Activated gamma-delta T cell treated with Interleukin-2 at 50 U/mL for 16 hours (primary cell): ENCODE results near the gene PARD3B.

Experiments used
- DNase-seq: peaks from one replicate; pipeline ENCODE4 v3.0.0-alpha.2; 2020

PARD3B gene

DNA sequence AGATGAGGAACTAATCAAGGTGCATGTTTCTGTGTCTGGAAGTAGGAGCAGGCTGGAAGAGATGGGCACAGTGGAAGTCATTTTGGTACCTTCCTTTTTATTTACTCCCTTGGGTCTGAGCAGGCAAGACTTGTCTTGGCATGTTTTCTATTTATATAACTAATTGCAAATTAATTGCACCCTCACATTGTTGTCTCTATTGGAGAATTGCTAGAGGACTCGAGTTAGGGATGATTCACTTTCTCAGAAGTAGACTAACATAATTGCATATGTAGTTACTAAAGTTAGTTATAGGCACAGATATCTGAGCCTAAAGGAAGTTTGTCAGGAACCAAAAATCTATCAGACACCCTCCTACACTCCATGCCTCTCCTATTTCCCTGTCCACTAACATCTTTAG is 1044.2 kb downstream of the PARD3B start:
- DNase-seq, result no peak

DNA sequence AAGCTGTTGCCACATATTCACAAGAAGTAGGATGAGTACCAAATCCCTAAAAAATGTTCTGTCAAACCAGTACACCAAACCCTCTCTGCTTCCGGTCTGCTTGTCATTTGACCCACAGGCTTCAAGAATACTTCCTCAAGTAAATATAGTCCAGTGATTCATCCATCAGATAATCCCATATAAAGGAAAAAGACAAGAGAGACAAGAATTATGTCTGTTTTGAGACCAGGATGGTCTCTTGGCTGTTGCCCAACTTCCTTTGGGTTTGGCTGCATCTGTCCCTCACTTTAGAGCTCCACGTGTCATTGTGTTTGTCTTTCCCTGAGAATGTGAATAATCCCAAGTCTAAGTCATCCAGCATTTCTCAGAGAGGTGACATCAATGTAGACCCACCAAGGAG is 1045.5 kb downstream of the PARD3B start:
- DNase-seq, result no peak

DNA sequence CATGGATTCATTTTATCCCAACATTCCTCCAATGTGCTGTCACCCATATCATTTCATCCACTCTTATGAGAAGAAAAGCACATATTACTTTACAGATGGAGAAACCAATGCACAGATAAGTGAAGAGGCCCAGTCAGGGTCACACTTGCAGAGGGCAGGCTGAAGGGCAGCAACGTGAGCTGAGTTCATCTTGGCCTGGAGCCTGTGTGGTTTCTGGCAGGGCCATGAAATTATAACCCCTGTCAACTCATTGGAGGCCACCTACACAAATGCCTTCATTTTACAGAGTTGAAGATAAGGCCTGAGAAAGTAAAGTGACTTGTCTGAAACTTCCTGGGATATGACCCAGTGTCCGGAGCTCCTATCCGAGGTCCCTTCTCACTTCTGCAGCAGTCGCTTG is 1048.6 kb downstream of the PARD3B start:
- no peak for DNase-seq

DNA sequence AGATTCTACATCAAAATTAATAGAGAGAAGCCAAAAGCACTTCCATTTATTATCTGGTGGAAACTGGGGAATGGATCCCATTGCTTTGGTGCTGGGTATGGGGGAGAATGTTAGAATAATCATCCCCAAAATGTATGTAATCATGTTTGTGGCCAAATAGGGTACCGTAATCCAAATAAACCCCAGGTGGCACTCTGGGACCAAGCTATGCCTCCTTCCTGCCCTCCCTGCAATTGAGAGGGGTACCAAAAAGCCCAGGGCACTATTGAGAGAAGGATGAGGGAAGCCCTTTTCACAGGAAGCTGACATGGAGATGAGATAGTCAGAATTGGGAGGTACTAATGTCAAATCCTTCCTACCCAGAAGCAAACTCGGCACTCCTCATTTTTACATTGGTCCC is 1051.3 kb downstream of the PARD3B start:
- no peak for DNase-seq

DNA sequence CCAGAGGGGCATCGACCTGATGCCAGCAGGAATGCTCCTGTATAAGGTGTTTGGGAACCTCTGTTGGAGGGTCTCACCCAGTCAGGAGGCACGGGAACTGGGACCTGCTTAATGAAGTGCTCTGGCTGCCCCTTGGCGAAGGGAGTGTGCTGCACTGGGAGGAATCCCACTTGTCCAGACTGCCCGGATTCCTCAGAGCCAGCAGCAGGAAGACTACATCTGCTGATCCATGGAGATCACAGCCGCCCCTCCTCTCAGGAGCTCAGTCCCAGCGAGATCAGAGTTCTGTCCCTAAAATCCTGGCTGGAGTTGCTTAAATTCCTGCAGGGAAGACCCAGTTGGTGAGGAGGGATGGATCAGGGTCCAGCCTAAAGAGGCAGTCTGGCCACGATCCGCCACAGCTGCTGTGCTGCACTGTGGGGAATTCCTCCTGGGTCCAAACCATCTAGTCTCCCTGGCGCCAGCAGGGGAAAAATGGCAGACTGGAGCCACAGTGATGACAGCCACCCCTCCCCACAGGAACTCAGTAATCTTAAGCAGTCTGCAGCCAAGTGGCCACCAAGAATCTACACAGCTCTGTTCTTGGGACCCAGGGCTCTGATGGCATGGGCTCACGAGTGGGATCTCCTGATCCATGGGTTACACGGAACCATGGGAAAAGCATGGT is 1060.5 kb downstream of the PARD3B start:
- no peak for DNase-seq

DNA sequence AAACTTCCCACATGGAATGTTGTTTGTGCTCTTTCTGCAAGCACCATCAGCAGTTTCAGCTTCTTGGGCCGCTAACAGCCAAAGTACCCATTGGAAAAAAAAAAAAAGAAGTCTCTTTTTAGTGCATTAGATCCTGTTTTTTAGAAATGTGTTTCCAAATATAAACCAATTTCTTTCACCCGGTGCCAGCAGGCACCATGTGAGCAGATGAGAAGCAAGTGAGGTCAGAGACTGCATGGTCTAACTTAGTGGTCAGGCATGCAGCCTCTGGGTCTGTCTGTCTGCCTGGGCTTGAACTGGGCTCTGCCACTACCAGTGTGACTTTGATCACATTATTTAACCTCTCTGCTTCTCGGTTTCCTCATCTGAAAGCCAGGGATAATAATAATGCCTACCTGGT is 1061.9 kb downstream of the PARD3B start:
- DNase-seq, result no peak

DNA sequence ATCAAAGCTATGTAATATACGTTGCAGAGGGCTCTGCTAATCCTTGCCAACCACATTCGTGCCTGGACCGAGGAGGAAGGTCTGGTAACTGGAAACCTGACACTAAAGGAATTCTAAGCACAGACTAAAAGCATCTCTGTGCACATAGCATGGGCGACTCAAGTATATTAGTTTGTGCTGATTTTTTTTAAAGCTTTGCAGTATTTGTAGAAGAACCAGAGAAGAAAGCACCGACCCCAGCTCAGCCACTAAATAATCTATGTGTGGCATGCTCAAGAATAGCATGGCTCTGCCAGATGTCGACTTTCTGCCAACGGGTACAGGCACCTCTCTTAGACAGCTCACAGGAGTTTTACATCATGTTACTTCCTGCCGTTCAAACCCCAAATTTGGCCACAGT is 1063.8 kb downstream of the PARD3B start:
- DNase-seq, result no peak

DNA sequence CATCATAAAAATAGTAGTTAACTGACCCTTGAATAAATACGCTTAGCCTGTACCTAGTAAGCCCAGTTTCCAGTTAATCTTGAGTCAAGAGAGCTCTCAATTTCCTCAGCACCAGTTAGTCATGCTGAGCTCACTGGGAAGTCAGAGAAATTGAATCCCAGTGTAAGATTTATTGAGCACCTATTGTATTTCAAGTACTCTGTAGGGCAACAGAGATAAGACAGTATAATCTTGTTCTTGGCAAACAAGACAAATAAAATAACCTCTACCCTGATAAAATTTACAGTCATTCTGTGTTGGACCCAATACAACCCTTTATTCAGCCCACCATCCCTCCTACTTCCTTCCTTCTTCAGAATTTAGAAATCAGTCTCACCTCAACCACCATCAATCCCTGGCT is 1065.2 kb downstream of the PARD3B start:
- DNase-seq, result no peak

DNA sequence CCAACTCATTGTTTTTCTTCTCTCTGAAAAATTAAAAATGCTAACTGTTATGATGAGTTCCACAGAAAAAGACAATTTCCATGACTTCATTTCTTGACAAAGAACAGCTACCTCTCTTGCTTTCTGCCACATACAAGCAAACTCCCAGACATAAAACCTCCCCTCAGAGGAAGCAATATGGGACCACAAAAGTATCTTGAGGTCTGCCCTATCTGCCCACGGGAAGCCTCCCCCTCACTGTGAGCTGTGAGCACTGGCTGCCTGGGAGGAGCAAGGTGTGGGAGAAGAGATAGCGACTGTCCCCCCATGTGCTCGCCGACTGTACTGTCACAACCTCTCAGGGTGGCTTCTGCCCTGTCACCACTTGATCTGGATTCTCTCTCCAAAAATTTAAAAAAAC is 1067.4 kb downstream of the PARD3B start:
- DNase-seq, result no peak

DNA sequence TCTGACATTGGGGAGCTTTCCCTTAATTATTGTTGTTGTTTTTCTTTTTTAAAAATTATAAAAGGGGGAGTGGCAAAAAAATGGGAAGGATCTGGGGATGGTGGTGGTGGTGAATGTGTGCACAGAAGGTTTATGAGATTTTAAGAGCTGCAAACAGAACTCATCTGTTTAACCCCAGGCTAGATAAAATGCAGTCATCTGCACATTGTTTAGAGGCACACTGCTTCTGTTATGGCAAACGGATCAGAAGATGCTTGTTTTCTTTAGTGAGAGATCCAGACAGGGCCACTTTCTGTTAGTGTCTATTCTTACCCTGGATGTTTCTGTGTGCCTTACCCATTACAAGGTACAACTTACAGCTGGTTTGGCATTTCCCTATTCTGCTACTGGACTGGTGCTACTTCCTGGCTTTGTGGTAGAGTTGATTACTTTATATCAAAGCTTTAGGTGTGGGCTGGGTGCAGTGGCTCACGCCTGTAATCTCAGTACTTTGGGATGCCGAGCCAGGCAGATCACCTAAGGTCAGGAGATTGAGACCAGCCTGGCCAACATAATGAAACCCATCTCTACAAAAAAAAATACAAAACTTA is 1068.8 kb downstream of the PARD3B start:
- DNase-seq, result no peak

DNA sequence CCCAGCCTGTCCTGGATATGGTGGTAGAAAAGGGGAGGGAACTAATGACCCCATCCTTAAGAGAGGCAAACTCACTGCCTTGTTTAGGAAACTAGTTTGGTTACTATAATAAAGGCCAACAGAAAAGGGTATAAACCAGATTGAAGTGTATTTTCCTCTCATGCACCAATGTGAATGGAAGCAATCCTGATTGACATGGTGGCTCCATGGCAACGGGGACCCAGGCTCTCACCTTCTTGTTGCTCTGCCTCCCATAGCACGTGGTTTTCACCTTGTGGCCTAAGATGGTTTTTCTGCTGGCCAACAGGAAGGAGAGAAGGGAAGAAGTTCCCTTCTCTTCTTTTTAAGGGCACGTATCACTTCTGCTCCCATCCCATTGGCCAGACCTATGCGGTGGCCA is 1069.7 kb downstream of the PARD3B start:
- no peak for DNase-seq

DNA sequence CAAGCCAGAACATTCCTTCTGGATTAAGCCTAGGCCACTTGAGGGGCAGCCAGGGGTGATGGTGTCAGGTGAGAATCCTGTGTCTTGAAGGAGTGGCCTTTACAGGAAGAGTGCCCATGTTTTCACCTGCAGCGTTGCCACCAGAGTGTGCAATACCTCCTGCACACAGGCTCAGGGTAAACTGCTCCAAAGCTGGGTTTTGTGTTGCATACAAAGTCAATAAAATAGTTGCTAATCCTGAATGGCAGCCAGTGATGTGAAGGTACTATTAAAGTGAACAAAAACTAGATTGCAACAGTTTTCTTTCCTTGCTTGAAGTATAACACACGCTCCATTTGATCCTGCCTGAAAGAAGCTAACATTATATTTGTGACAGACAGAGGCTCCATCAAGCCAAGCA is 1072.6 kb downstream of the PARD3B start:
- no peak for DNase-seq

DNA sequence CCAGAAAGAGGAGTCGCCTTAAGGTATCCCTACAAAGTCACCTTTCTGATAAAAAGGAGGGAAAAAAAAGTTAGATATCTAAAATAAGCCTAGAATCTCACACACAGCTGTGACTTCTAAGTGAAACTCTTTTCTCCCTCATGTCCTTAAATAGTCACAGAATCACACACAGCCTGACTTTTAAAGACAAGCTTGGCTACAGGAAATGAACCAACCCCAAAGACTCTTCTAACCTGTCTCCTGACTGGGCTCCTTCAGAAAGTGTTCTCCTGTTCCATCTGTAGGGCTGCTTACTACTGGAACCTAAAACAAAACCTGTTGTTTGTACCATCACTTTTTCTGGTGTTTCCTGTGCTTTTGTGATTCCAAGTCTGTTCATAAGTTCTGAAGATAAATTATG is 1074.3 kb downstream of the PARD3B start:
- no peak for DNase-seq

DNA sequence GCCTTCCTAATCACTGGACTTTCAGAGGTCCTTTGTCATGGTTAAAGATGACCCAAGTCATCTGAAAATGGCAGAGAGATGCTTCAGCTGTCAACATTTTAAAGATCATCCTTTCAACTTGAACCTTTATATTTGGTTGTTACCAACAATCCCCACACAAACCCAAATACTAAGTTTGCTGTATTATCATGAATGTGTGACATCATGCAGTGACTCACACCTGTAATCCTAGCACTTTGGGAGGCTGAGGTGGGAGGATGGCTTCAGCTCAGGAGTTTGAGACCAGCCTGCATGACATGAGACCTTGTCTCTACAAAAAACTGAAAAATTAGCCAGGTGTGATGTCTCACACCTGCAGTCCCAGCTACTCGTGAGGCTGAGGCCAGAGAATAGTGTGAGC is 1081.8 kb downstream of the PARD3B start:
- DNase-seq, result no peak

DNA sequence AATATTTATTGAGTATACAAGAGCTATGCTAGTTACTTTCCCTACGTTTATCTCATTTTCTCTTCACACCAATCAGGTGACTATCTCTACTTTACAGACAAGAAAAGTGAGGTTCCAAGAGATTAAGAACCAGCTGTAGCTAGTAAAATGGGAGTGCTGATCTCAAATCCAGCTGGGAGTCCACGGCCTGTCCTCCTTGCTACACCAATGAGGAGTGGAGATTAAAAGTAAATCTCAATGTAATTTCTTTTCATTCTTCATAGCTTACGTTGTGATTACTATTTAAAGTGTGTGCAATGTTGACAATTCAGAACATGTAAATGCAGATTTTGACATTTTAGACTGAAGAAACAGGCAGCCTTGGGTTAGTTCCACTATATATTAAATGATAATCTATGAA is 1083.1 kb downstream of the PARD3B start:
- DNase-seq, result no peak

DNA sequence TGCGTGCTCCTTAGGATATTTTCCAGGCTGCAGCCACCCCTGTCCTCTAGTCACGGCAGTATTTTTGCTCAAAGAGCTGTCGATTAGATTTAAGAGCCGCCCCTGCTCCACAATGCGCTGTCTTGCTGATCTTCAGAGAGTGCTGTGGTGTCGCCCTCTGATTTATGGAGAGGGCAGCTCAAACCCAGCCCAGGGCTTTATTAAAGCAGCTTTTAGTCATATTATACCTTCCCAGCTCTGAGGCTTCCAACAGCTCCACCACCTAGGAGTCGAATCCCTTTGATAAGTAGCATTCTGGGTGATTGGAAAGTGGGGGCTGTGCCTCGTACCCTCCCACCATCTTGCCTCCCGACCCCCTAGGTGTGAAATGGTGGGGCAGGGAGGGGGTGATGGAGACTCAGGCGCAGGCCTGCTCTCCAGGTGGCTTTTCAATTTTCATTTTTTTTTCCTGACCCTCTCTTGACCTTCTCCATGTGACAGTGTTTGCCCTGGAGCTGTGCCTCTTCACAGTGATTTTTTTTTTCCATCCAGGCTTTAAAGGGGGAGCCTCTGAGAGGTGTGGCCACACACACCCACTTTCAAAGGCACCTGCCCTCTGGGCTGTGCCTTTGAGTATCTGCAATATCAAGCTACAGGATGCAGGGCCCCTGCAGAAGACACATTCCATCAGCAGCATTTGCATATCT is 1084.0 kb downstream of the PARD3B start:
- DNase-seq, result no peak

DNA sequence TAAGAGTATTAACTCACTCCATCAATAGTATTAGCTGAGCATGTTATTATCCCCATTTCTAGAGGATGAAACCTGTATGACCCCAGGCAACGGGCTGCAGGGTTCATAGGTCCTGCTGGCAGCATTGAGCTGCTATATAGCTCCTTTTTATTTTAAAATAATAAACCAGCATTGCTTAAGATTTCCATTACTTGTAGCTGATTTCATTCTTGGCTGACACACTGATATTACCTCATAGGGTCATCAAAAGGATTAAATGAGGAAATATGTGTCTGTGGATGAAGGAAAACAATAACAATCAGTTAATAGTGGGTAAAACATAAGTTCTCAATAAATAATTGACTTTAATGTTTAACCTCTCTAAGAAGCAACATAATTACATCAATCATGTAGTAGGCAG is 1088.7 kb downstream of the PARD3B start:
- no peak for DNase-seq

DNA sequence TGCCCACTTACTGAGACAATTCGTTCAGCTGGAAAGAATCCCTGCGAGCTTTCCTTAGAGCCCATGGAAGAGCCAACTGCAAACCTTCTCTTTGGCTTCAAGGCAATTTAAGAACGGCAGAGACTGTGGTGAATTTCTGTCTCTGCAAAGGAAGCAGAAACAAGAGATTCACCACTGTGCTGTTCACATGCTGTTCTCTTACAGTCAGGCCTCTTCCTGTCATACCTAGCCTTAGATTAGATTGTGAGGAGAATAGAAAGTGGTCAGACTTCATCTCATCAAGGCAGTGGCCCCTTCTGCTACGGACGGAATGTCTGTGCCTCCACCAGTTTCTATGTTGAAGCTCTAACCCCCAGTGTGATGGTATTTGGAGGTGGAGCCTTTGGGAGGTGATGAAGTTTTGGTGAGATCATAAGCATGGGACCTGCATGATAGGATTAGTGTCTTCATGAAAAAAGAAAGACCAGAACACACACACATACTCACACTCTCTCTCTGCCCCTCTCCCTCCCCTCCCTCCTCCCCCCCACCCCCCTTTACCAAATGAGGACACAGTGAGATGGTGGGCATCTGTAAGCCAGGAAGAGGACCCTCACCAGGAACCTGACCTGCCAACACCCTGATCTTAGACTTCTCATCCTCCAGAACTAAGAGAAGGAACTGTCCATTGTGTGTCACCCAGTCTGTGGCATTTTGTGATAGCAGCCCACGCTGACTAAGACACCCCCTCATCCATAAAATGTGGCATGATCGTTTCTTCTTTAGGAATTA is 1091.5 kb downstream of the PARD3B start:
- no peak for DNase-seq

DNA sequence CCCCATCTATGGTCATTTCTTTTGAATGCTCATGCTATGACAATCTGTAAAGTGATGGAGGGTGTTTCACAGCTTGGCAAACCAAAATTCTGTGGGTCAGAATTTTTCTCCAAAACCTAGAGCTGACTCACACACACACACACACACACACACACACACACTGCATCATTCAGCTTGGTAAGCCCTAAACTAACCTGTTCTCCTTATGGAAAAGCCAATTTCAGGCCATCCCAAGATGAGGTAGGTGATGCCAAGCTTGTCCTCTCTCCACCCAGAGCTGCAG is 1092.0 kb downstream of the PARD3B start:
- DNase-seq, result no peak

DNA sequence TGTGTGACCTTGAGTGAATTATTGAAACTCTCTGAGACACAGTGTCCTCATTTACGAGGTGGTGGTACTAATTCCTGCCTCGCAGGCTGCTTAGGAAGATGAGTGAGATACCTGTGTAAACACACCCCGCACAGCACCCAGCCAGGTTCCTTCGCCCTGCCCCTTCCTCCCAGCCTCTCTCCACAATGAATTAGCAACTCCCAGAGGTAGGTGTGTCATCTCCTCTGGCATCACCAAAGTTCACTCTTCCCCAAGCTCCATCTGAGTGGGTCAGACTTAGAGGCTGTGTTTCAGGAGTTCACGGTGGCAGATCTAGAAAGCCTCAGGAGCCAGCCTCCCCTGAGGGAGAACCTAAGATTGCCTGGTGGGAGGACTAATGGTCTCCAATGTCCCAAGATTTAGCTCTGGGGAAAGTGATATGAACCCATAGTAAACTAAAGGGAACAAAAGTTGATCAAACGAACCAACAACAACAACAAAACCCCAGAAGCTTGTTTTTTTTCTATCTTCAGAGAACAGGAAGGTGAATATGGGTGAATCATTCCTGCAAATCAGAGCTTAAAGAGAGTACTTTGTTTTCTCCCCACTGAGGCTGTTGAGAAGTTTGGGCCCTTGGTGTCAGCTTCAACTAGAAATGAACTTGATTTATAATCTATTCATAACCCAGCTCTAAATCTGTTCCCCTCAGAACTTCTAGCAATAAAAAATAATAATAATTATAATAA is 1092.7 kb downstream of the PARD3B start:
- DNase-seq, result no peak

DNA sequence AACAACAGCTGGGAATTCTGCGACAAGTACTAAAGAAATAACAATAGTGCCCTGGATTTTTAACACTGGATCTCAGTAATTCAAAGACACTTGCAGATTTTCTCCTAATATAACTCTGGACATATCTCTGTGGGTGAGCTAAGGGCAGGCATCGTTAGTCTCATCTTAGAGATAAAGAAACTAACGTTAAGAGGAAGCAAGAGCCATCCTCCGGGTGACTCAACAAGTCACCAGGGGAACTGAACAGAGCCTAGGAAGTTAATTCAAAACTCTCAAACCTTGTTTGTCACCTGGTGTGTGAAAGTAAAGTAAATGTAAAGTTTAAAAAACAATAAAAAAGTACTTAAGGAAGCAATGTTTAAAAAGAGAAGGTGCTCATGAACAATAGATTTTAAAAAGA is 1095.4 kb downstream of the PARD3B start:
- no peak for DNase-seq

DNA sequence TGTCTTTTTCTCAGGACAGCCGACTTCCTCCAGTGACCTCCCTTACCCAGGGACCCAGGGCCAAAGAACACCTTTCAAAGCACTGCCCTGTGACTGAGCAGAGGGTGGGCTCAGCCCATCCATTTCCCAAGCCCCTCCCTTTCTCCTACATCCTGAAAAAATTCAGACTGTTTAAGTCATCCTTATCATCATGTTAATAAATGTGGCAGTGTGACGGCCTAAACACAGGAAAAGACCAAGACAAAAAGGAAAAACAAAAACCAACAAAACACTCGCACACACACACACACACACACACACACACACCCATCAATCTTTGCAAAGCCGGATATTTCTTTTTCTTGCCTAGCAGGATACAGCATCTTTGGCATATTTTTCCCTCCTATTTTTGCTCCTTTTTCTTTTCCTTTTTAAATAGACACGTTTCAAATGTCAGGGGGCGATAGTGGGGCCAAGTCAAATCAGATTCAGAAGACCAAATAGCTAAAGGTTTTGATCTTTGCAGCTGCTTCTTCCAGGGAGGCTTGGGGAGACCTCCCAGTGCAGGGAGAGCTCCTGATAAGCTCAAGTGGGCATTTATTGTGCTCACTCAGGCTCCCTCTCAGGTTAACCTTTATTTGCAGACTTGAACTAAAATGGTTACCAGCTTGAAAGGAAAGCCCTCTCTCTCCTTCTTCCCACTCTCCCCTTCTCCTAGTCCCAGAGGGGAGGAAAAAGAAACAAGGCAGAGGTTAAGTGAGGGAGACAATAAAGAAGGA is 1097.5 kb downstream of the PARD3B start:
- no peak for DNase-seq
